Testis (tissue), 2 donors: ENCODE results near the gene CORO1C.

Source experiments
- CTCF ChIP-seq, 3 experiments: fragments of 450-650 bp in 2 of 3; fragments of 200-600 bp in 1 of 3; sonication (generic) in 1 of 3; IDR thresholded peaks; one replicate each; pipeline ENCODE4 v1.5.1; 2016 to 2019; ENCODE audit warnings: antibody characterized with exemption in 3 of 3, mild to moderate bottlenecking in 2 of 3, moderate library complexity in 1 of 3
- POLR2A ChIP-seq: fragments of 450-650 bp; IDR thresholded peaks from one replicate; pipeline ENCODE4 v1.6.1; 2017; ENCODE audit warnings: antibody characterized with exemption, mild to moderate bottlenecking, moderate library complexity

- TF ChIP-seq POLR2A (no peak), CTCF (IDR thresholded peaks at IDR 0.05) (no peak)
Measured at GRCh38 chr12:108738170-108738569, 6.9 kb upstream of the CORO1C start.
